NCI-H748 (cell line): Measurements from ENCODE around the gene IL21R.
A peak's percentile ranks its signal among the peaks of the same experiment; 100 is the strongest.
"Not testable (repeated sequence)": the region's sequence is repeated elsewhere in the genome, so short reads cannot be mapped to it uniquely, and the experiment has no call there.

ENCODE experiments used
- DNase-seq: peaks from one replicate; lab custom pipeline; 2025; ENCODE audit not compliant: unreplicated experiment; lab: John Stamatoyannopoulos, UW

Gene IL21R

GRCh38 chr16:27374804-27375425 is 27.1 kb upstream of the IL21R start:
- peak; percentile 62 for DNase-seq

- DNase-seq: no peak
Observed at GRCh38 chr16:27377666-27378485, 24.1 kb upstream of the IL21R start.

GRCh38 chr16:27378871-27379481 is 23.0 kb upstream of the IL21R start:
- DNase-seq: no peak

GRCh38 chr16:27379919-27380318 is 22.1 kb upstream of the IL21R start:
- DNase-seq: no peak

GRCh38 chr16:27381236-27381635 is 20.7 kb upstream of the IL21R start:
- DNase-seq: no peak

- peak; percentile 21 for DNase-seq
Observed at GRCh38 chr16:27381974-27382855, 19.8 kb upstream of the IL21R start.

GRCh38 chr16:27383556-27384243 is 18.3 kb upstream of the IL21R start:
- no peak for DNase-seq

- DNase-seq: no peak
Observed at GRCh38 chr16:27384425-27384824, 17.5 kb upstream of the IL21R start.

GRCh38 chr16:27385398-27385797 is 16.6 kb upstream of the IL21R start:
- no peak for DNase-seq

- no peak for DNase-seq
Observed at GRCh38 chr16:27386674-27387073, 15.3 kb upstream of the IL21R start.

GRCh38 chr16:27387724-27388123 is 14.2 kb upstream of the IL21R start:
- no peak for DNase-seq

- no peak for DNase-seq
Observed at GRCh38 chr16:27389272-27389961, 12.6 kb upstream of the IL21R start.

GRCh38 chr16:27390151-27390550 is 11.8 kb upstream of the IL21R start:
- no peak for DNase-seq

- no peak for DNase-seq
Observed at GRCh38 chr16:27392671-27393070, 9.3 kb upstream of the IL21R start.

- no peak for DNase-seq
Observed at GRCh38 chr16:27394516-27394915, 7.5 kb upstream of the IL21R start.

- DNase-seq: not testable (repeated sequence)
Observed at GRCh38 chr16:27398341-27398893, 3.6 kb upstream of the IL21R start.

- DNase-seq: no peak
Observed at GRCh38 chr16:27398894-27399853, 2.8 kb upstream of the IL21R start.

- DNase-seq: no peak
Observed at GRCh38 chr16:27399969-27400368, 2.0 kb upstream of the IL21R start.
